Upper lobe of left lung (tissue), 6 donors: ENCODE measurements around the gene TNFSF13. TPM values are rescaled to one million over a fixed set of nuclear protein-coding genes. Genes with fewer than 3 reads are reported as not detected.

Source experiments
- ATAC-seq, 2 donors: fragments of 200-7000 bp; cut with Tn5 transposase; one replicate each; pipeline ENCODE4 v1.9.1; 2022; ENCODE audit warnings: mild to moderate bottlenecking in 2 of 2, moderate library complexity in 2 of 2; ENCODE audit not compliant: low FRiP score in 2 of 2
- DNase-seq, 2 donors: peaks; one replicate each; pipeline ENCODE4 v3.0.0-alpha.2; 2019 to 2020
- H3K27ac ChIP-seq, 4 donors: fragments of 200-600 bp; sonication (generic); one replicate each; pipeline ENCODE4 v1.5.1; 2016 to 2019
- H3K27me3 ChIP-seq, 4 donors: fragments of 200-600 bp; sonication (generic); one replicate each; pipeline ENCODE4 v1.5.1; 2017 to 2019
- H3K36me3 ChIP-seq, 4 donors: fragments of 200-600 bp; sonication (generic); one replicate each; pipeline ENCODE4 v1.5.1; 2016 to 2019
- H3K4me1 ChIP-seq, 4 donors: fragments of 200-600 bp; sonication (generic); one replicate each; pipeline ENCODE4 v1.5.1; 2018 to 2019
- H3K4me3 ChIP-seq, 4 donors: fragments of 200-600 bp; sonication (generic); one replicate each; pipeline ENCODE4 v1.5.1; 2017 to 2019; ENCODE audit warnings: mild to moderate bottlenecking in 2 of 4, moderate library complexity in 1 of 4
- H3K9me3 ChIP-seq, 4 donors: fragments of 200-600 bp; sonication (generic); one replicate each; pipeline ENCODE4 v1.5.1; 2018 to 2019
- CTCF ChIP-seq, 6 experiments: fragments of 450-650 bp in 4 of 6; fragments of 200-600 bp in 2 of 6; sonication (generic) in 2 of 6; IDR thresholded peaks; one replicate each; pipeline ENCODE4 v1.5.1; 2016 to 2019; ENCODE audit warnings: antibody characterized with exemption in 6 of 6
- EP300 ChIP-seq, 4 donors: sonication (generic); formaldehyde crosslinking; IDR thresholded peaks; one replicate each; pipeline ENCODE4 v1.5.1; 2017; ENCODE audit warnings: antibody characterized with exemption in 4 of 4, control low read depth in 2 of 4
- POLR2A ChIP-seq, 4 donors: fragments of 450-650 bp; IDR thresholded peaks; one replicate each; pipeline ENCODE4 v1.5.1; 2016 to 2017; ENCODE audit warnings: antibody characterized with exemption in 4 of 4, mild to moderate bottlenecking in 2 of 4
- POLR2AphosphoS5 ChIP-seq, 2 donors: sonication (generic); formaldehyde crosslinking; IDR thresholded peaks; one replicate each; pipeline ENCODE4 v1.5.1; 2017; ENCODE audit warnings: antibody characterized with exemption in 2 of 2
- WGBS, 2 donors: methylation state at CpG; one replicate each; pipeline ENCODE4 v1.1.5; 2017 to 2018; 5-methylcytosine and 5-hydroxymethylcytosine counted together
- total RNA-seq, 6 donors: library from RNA; depleted of rRNA in 4 of 6; stranded (reverse); fragments of >200 nt in 4 of 6; gene quantifications; one replicate each; pipeline versions ENCODE4 v1.1.0 to v1.2.1, GENCODE V29; 2016 to 2021
- donor health status: DM: no; HTN: no; CAD: no; lungs with moderate emphysema.
- donor health status: DM: no; HTN: yes; CAD: no; lungs with severe emphysema.

Gene TNFSF13
- total RNA-seq, 6 donors from 2014 or later = 74.2 to 226 (median 129) TPM

DNA sequence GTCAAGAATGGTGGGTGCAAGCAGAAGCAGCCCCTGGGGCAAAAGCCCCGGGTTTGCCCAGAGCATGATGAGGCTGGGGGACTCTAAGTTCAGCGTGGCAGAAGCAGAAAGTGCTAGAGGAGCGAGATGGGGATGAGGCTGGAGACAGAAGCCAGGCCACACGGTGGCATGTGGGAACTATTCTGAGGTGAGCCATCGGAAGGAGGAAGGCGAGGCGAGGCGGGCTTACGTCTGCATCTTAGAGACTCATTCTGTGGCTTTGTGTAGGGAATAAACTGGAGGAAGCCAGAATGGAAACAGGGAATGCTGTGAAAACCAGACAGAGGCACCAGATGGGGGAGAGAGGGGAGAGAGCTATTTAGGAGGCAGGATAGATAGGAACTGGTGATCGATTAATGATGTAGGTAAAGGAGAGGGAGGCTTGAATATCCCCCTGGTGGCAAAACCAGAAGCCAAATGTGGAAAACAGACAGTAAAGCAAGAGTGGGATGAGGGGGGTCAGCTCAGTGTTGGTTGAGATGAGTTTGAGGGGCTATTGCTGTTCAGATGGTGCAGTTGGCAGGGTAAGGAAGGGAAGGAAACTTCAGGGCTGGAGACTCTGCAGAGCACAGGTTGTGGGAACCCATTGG lies 3.1 kb upstream of the TNFSF13 start:
- DNase-seq (no peak), ATAC-seq (no peak)
- TF ChIP-seq CTCF (IDR thresholded peaks at IDR 0.05) (no peak), EP300 (IDR thresholded peaks at IDR 0.05) (no peak), POLR2A (IDR thresholded peaks at IDR 0.05) (no peak), POLR2AphosphoS5 (IDR thresholded peaks at IDR 0.05) (no peak)
- Histone ChIP-seq H3K36me3 (peaks cover 0 to 4% (median 0%) of the 10 kb centered on the region in 4 donors), H3K4me3 (no peak overlapping the region), H3K4me1 (peaks cover 35 to 49% (median 40%) of the 10 kb centered on the region in 4 donors), H3K9me3 (no peaks in the 10 kb centered on the region), H3K27ac (no peak overlapping the region), H3K27me3 (no peaks in the 10 kb centered on the region)
- 71 to 73% methylated on average over 10 of the region's 10 CpGs for WGBS, 2 donors

DNA sequence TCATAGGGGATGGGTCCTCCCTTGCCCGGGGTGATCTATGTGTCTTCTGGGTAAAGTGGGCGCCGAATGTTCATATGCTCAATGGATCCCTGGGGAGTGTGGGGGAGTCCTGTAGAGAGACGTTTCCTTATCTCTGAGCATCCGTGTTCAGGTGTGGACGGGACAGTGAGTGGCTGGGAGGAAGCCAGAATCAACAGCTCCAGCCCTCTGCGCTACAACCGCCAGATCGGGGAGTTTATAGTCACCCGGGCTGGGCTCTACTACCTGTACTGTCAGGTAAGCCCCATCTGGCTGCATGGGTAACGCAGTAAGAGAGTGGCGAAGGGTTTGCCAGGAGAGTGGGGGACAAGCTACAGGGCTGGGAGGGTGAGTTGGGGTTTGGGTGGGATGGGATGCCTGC lies 1.9 kb upstream of the TNFSF13 start:
- no peak for TF ChIP-seq EP300 (IDR thresholded peaks at IDR 0.05)
- TF ChIP-seq CTCF (IDR thresholded peaks at IDR 0.05) = no peak
- TF ChIP-seq POLR2AphosphoS5 (IDR thresholded peaks at IDR 0.05) = no peak
- TF ChIP-seq POLR2A (IDR thresholded peaks at IDR 0.05) = no peak
- Histone ChIP-seq H3K36me3 (no peaks in the 10 kb centered on the region), H3K9me3 (no peaks in the 10 kb centered on the region), H3K27me3 (no peaks in the 10 kb centered on the region), H3K4me1 (peaks cover 39 to 57% (median 46%) of the 10 kb centered on the region in 4 donors), H3K27ac (peak overlapping the region; percentile 95 to 97 (median 96)), H3K4me3 (no peak overlapping the region)
- ATAC-seq (no peak), DNase-seq (no peak)
- 76 to 80% methylated on average over 12 of the region's 12 CpGs for WGBS, 2 donors

GRCh38 chr17:7557147-7557764 lies 1.3 kb upstream of the TNFSF13 start:
- WGBS, 2 donors = 55 to 64% methylated on average over 13 to 14 of the region's 19 CpGs
- H3K9me3 ChIP-seq = no peaks in the 10 kb centered on the region
- no peak for ATAC-seq
- no peak for TF ChIP-seq EP300 (IDR thresholded peaks at IDR 0.05)
- TF ChIP-seq POLR2A (IDR thresholded peaks at IDR 0.05) = no peak
- no peak for TF ChIP-seq POLR2AphosphoS5 (IDR thresholded peaks at IDR 0.05)
- TF ChIP-seq CTCF (IDR thresholded peaks at IDR 0.05) = no peak
- peak overlapping the region; percentile 95 to 97 (median 96) for H3K27ac ChIP-seq
- peaks cover 39 to 61% (median 48%) of the 10 kb centered on the region in 4 donors for H3K4me1 ChIP-seq
- H3K27me3 ChIP-seq = no peaks in the 10 kb centered on the region
- H3K36me3 ChIP-seq = no peaks in the 10 kb centered on the region
- peak in 1 of 2 donors; percentile 53 for DNase-seq
- peak overlapping the region in 1 of 4 donors; percentile 74 for H3K4me3 ChIP-seq

- Histone ChIP-seq H3K4me1 (peaks cover 45 to 68% (median 55%) of the 10 kb centered on the region in 4 donors), H3K27ac (peak overlapping the region; percentile 95 to 97 (median 96)), H3K36me3 (peaks cover 0 to under 1% (median 0%) of the 10 kb centered on the region in 4 donors), H3K9me3 (no peaks in the 10 kb centered on the region), H3K27me3 (no peaks in the 10 kb centered on the region), H3K4me3 (peak overlapping the region; percentile 5 to 95 (median 72))
- ATAC-seq = peak; percentile 59 to 87
- 11 to 14% methylated on average over 10 to 20 of the region's 21 CpGs for WGBS, 2 donors
- DNase-seq = peak; percentile 93 to 98
- TF ChIP-seq CTCF (IDR thresholded peaks at IDR 0.05) = peak in 2 of 6 experiments; percentile 5 to 16
- peak in 1 of 4 donors; percentile 72 for TF ChIP-seq EP300 (IDR thresholded peaks at IDR 0.05)
- peak; percentile 55 to 90 for TF ChIP-seq POLR2AphosphoS5 (IDR thresholded peaks at IDR 0.05)
- peak in 3 of 4 donors; percentile 38 to 86 (median 79) for TF ChIP-seq POLR2A (IDR thresholded peaks at IDR 0.05)
Observed at GRCh38 chr17:7557775-7558543, 591 bp upstream of the TNFSF13 start.
